Renal cortex interstitium (tissue), 11 donors: ENCODE data around the gene TTLL11. TPM values are rescaled to one million over a fixed set of nuclear protein-coding genes. Genes with fewer than 3 reads are reported as not detected.

ENCODE experiments used
- DNase-seq, 11 donors: peaks; one replicate each; pipeline ENCODE4 v3.0.0-alpha.2; 2013; ENCODE audit warnings: low read depth in 9 of 11, low spot score in 4 of 11; ENCODE audit errors: extremely low read depth in 1 of 11
- polyA plus RNA-seq, 3 donors: library from polyadenylated mRNA; unstranded; fragments of 120-200 nt; gene quantifications; one replicate each; pipeline ENCODE4 v1.2.1, GENCODE V29; 2013; ENCODE audit not compliant: insufficient read length in 3 of 3

Gene TTLL11
- polyA plus RNA-seq, 3 donors, result 6.8 to 8.5 (median 6.9) TPM

DNA sequence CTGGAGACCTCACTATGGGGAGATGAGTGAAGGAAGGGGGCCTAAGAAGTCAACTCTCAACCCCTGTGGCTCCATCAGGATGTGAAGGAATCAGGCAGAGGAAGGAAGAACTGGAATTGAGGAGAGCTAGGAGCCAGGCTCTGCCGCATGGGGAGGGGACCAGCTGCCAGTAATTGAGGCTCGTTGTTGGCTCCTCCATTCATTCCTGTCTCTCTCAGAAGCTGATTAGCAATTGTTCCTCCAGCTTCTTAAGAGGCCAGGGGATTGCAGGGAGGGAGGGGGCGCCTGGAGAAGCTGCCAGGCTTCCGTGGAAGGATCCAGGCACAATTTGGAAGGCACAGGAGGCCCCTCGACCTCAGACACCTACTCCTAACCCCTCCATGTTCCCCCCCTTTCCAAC is 20.5 kb upstream of the TTLL11 start:
- DNase-seq, result no peak

- no peak for DNase-seq
Measured at GRCh38 chr9:122112238-122112637, 19.1 kb upstream of the TTLL11 start.

DNA sequence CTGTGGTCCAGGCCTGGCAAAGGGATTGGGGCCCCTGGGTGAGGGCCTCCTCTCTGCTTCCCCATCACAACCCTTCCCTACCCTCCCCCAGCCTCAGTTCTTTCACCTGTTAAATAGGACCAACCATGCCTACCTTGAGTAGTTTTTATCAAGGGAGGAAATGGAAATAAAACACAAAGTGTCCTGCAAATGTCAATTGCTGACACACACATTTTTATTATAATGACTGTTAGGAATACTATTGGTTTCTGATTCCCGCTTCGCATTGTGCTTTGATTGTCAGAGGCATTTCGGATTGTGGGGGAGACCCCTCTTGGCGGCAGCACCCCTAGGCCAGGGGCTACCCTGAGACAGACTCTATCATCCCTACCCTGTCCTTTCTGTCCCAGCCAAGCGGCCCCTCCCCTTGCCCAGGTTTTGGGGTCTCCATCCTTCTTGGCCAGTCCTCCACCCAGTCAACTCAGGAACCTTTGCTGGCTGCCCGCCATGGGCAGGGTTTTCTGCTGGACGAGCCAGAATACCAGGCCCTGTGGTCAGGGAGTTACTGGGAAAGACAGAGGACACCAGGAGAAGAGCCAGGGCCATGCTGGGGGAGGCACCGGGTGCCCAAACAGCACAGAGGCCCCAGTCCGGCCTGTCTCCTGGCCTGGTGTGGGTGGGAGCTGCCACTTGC is 18.4 kb upstream of the TTLL11 start:
- no peak for DNase-seq

DNA sequence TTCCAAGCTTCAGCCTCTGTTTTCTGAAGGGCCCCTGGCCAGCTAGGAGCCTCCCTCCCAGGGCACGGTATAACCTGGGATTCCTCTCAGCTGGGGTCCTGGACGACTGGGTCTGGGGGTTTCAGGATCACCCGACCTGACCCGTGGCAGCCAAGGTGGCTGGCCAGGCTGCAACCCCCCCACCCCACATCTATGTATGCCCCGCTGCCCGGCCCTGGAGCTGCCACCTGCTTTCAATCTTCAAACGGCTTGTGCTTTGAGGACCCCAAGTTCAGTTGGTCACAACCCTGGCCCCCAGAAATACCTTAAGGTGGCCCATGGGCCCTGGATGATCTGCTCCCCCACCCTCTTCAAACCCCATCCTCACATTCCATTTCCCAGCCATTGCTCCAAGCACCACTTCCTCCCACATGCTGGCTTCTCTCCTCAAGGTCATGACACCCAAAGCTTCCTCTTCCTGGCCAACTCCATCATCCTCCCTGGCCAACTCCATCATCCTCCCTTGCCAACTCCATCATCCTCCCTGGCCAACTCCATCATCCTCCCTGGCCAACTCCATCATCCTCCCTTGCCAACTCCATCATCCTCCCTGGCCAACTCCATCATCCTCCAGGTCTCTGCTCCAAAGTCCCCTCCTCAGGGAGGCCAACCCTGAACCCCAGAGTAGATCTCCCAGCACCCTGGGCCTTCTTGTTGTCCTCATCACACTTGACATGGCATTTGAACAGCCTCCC is 17.2 kb upstream of the TTLL11 start:
- DNase-seq, result no peak

- no peak for DNase-seq
Measured at GRCh38 chr9:122109035-122109813, 16.1 kb upstream of the TTLL11 start.

DNA sequence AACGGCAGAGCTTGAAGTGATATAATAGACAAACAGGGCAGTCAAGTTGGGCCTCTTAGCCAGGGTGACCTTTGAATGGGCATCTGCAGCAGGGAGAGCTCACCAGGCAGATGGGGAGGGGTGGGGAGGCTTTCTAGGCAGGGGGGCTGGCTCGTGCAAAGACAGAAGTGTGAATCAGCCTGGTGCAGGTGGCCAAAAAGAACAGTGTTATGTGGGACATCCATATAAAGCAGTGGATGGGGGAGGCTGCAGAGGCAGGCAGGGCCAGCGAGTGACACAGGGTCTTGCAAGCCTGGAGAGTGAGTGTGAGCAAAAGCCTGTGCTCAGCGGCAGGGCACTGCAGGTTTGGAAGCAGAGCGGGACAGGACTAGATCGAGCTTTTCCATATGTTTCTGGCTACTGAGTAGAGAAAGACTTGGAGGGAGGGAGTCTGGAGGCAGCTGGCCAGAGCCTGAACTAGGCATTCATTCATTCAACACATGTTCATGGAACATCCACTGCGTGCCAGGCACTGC is 14.2 kb upstream of the TTLL11 start:
- no peak for DNase-seq

DNA sequence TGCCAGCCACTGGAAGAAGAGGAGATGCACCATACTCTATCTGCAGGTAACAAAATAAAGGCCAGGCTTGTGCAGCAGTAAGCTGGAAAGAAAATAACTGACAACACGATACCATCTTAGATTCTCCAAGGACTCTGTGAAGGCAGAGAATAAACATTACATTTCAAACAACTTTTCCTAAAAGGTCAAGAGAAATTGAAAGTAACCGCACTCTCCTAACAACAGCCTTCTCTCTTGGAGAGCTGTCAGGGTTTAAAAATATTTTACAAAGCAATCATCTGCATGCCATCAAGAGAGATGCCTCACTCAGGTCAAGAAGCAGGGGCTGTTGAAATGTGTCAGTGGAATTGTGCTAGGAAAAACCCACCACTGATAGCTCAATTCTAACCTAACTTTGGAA is 13.5 kb upstream of the TTLL11 start:
- DNase-seq, result no peak

DNA sequence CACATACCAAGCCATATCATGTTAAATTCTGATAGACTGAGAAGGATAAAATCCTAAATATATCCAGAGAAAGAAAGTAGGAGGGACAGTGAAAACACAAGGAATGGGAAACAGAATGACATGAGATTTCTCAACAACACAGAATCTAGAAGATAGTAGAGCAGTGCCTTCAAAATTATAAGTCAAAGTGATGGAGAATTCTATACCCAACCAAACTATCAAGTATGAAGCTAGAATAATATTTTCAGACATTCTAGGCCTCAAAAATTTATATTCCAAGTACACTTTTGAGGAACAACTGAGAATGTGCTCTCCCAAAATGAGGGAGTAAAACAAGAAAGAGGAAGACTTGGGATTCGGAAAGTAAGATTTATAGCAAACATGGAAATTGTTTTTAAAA is 10.9 kb upstream of the TTLL11 start:
- DNase-seq, result no peak

DNA sequence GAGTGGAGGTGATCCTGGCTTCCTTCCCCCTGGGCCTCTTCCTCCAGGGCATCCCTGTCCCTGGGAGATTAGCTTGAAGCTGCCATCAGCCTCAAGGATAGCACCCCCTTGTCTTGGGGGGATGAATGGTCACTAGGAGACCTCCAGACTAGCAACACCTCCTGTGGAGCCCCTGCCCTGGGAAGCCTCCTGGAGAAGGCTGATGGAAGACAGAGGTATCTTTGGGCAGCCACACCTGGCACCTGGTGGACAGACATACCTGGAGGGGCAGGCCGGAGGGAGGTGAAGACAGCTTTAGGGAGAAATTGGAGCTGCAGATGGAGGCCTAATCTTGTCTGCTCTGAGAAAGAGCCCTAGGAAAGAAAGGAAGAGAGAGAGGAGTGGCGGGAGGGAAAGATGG is 9.0 kb upstream of the TTLL11 start:
- DNase-seq, result no peak

- no peak for DNase-seq
Measured at GRCh38 chr9:122100756-122101155, 7.6 kb upstream of the TTLL11 start.

- DNase-seq, result peak; percentile 52 to 80 (median 67)
Measured at GRCh38 chr9:122099271-122099869, 6.3 kb upstream of the TTLL11 start.

DNA sequence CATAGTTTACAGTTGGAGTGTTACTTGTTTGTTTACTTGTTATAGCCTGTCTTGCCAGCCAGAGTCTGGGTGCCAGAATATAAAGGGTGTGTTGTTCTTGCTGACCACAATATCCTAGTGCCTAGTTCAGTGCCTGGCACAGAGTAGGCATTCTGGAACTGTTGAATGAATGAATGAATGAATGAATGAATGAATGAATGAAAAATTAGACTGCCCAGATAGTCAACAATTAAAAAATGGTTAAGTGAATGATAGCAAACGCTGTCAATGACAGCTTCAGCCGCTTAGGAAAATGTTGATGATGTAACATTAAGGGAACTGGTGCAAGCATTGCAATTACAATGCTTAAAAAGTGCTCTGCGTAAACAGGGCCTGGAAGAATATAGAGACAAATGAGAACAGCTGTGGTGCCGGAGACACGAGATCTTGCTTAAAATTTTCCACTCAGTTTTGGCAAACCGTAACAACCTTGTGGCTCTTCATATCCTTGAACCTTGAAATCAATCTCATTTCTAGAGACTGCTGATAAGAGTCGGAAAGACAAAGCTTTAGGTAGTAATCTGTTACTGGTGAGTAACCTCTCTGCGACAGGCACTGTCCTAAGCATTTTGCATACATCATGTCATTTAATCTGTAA is 4.7 kb upstream of the TTLL11 start:
- DNase-seq, result no peak

DNA sequence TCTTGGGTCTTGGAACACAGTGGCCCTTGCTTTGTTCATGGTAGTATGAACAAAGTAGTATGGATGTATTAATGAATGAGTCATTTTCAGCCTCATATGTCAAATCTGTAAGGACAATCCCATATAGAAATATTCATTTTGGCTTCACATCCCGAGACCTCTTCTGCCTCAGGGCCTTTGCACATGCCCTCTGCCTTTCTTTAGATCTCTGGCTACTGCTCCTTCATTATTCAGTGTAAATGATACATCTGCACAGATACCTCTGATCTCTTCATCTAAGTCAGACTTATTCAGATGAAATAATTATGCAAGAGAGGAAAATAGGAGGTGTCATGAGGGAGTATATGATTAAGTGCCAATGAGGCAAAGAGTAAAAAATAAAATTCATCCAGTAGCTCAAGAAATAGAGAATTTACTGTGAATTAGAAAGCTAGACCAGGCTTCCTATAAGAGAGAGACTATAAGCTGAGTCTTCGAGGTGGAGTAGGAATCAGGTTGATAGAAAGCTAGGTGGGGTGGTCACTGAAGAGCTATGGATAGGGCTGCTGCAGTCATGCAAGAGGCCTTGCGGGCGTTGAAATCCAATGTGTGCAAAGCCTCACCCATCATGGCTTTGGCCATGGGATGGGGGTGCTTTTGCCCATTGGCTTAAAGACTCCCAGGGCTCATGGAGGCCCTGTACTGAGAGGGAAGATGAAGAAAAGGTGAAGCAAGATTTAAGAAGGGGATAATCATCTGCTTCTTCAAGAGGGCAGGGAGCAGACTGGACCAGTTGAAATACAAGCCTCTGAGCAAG is 3.7 kb upstream of the TTLL11 start:
- DNase-seq, result no peak

DNA sequence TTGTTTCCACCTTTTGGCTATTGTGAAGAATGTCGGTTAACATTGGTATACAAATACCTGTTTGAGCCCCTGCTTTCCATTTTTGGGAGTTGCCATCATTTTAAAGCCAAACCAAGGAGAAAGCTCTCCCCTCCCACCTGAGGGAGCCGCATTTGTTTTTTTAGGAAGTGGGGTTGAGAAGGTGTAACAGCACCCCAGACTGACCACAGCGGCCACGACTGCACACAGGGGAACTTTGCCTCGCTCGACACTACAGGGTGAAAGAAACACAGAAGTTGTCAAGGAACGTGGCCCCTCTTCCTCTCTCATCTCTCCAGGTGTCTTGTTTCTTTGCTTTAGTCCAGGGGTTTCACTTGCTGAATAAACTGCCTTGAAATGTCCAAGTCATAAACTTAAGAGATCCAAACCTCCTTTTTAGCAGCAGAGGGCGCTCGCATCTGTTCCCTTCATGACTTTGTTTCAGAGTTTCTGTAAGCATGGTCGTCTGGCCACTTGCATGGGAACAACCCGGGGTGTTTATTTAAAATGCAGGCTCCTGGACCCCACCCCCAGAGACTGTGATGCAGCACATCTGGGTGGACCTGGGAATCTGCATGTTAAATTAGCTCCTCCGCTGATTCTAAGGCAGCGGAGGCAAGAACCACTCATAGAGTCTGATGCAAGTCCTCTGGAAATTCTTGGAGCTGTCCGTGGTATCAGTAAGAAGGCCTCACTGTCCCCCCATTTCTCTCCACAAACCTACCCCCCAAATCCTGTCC is 2.1 kb upstream of the TTLL11 start:
- DNase-seq, result peak in 8 of 11 donors; percentile 29 to 67 (median 53)

- no peak for DNase-seq
Measured at GRCh38 chr9:122091682-122092592, 1.2 kb downstream of the TTLL11 start.

DNA sequence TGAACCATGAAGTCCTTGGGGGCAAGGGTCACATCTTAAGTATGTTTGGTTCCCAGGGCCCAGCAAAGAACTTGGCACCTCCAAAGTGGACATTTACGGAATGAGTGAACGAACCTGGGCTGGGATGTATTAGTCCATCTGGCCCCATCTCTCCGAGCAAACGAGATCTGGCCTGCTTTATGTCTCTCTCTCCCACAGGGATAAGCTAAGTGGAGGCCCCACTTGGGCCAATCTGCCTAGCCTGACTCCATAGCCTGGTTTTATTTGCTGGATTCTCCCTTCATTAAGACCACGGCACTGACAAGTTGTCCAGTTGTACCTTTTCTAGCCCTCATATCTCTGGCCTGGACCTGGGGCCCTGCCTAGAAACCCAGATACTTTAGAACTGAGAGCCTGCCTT is 2.1 kb downstream of the TTLL11 start:
- DNase-seq, result no peak
